OCI-LY7 (cell line): ENCODE results near the gene SNCAIP. TPM values are rescaled to one million over a fixed set of nuclear protein-coding genes. Genes with fewer than 3 reads are reported as not detected.
A peak's percentile ranks its signal among the peaks of the same experiment; 100 is the strongest.

Experiments
- BruUV-seq: library from RNA; stranded (reverse); fragments of 400-500 nt; replicated peaks from 2 replicates; lab custom pipeline; 2021; lab: Mats Ljungman, UMichigan
- CTCF ChIA-PET: fragments of 300-600 bp; sonication (Branson Sonifier 250); formaldehyde crosslinking; loops from one replicate; lab custom pipeline; 2022; ENCODE audit warnings: antibody characterized with exemption; ENCODE audit not compliant: unreplicated experiment; lab: Charles Lee
- POLR2A ChIA-PET: fragments of 300-600 bp; sonication (Branson Sonifier 250); formaldehyde crosslinking; loops from one replicate; lab custom pipeline; 2022; ENCODE audit warnings: antibody characterized with exemption; lab: Charles Lee
- DNase-seq: peaks from one replicate; pipeline ENCODE4 v3.0.0-alpha.2; 2015; ENCODE audit warnings: low spot score
- H2AFZ ChIP-seq: fragments of 200-600 bp; sonication (generic), shearing (Covaris generic); 2 replicates; pipeline ENCODE4 v1.6.1; 2014; ENCODE audit warnings: mild to moderate bottlenecking, antibody characterized with exemption, low read length, moderate library complexity
- H3K27ac ChIP-seq: fragments of 200-600 bp; sonication (generic); 2 replicates; pipeline ENCODE4 v1.5.1; 2014; ENCODE audit warnings: mixed run types, low read depth, mild to moderate bottlenecking, moderate library complexity, low read length, inconsistent platforms; ENCODE audit not compliant: poor library complexity, severe bottlenecking
- H3K36me3 ChIP-seq: fragments of 200-600 bp; sonication (generic); 2 replicates; pipeline ENCODE4 v1.6.1; 2014; ENCODE audit warnings: mild to moderate bottlenecking, antibody characterized with exemption, low read length, moderate library complexity, mixed read lengths; ENCODE audit not compliant: insufficient read depth
- H3K4me1 ChIP-seq: fragments of 200-600 bp; sonication (generic); 2 replicates; pipeline ENCODE4 v1.5.1; 2014; ENCODE audit warnings: mild to moderate bottlenecking, low read length; ENCODE audit not compliant: insufficient read depth, poor library complexity, severe bottlenecking
- H3K4me2 ChIP-seq: fragments of 200-600 bp; sonication (generic); 2 replicates; pipeline ENCODE4 v1.6.1; 2014; ENCODE audit warnings: mild to moderate bottlenecking, low read length
- H3K4me3 ChIP-seq: fragments of 200-600 bp; sonication (generic); 2 replicates; pipeline ENCODE4 v1.5.1; 2014; ENCODE audit warnings: mild to moderate bottlenecking, low read depth, low read length; ENCODE audit not compliant: poor library complexity, severe bottlenecking
- H3K79me2 ChIP-seq: fragments of 200-600 bp; sonication (generic); 2 replicates; pipeline ENCODE4 v1.6.1; 2016; ENCODE audit warnings: low read depth, mild to moderate bottlenecking, low read length, moderate library complexity, mixed read lengths; ENCODE audit not compliant: insufficient read depth
- H3K9me2 ChIP-seq: fragments of 200-600 bp; sonication (generic); 2 replicates; pipeline ENCODE4 v1.6.1; 2016; ENCODE audit warnings: mild to moderate bottlenecking, low read length, mixed read lengths; ENCODE audit not compliant: insufficient read depth
- H3K9me3 ChIP-seq: fragments of 200-600 bp; sonication (generic); 2 replicates; pipeline ENCODE4 v1.6.1; 2014; ENCODE audit warnings: mild to moderate bottlenecking, mixed run types, low read length, mixed read lengths
- H4K20me1 ChIP-seq: fragments of 200-600 bp; sonication (generic); 2 replicates; pipeline ENCODE4 v1.6.1; 2014; ENCODE audit warnings: mild to moderate bottlenecking, antibody characterized with exemption, low read length, moderate library complexity, mixed read lengths; ENCODE audit not compliant: insufficient read depth
- EZH2phosphoT487 ChIP-seq: fragments of 200-600 bp; sonication (generic); IDR thresholded peaks from 2 replicates; pipeline ENCODE4 v1.6.1; 2018; ENCODE audit warnings: low read depth, borderline replicate concordance, mild to moderate bottlenecking, mixed run types, antibody characterized with exemption, low read length, moderate library complexity, mixed read lengths
- intact Hi-C: fragments of 100-400 bp; cut with micrococcal nuclease; formaldehyde crosslinking; loops from one replicate; pipeline ENCODE4 v1.10.0; 2022; ENCODE audit not compliant: unreplicated experiment
- total RNA-seq, 2 experiments: library from RNA; depleted of rRNA in 1 of 2; stranded (reverse); fragments of >200 nt in 1 of 2; shearing (Covaris generic) in 1 of 2; gene quantifications; 2 replicates each; pipeline ENCODE4 v1.2.3, GENCODE V29; 2014 to 2022
- TF ChIP-seq, protein P1 (sequence below): fragments of 200-600 bp; sonication (generic); conservative IDR thresholded peaks from 2 replicates; pipeline ENCODE4 v1.5.1; 2014; ENCODE audit warnings: mild to moderate bottlenecking, antibody characterized with exemption, low read length, moderate library complexity, mixed read lengths

SNCAIP gene
- total RNA-seq, 2 experiments from 2014 or later, result not detected

DNA sequence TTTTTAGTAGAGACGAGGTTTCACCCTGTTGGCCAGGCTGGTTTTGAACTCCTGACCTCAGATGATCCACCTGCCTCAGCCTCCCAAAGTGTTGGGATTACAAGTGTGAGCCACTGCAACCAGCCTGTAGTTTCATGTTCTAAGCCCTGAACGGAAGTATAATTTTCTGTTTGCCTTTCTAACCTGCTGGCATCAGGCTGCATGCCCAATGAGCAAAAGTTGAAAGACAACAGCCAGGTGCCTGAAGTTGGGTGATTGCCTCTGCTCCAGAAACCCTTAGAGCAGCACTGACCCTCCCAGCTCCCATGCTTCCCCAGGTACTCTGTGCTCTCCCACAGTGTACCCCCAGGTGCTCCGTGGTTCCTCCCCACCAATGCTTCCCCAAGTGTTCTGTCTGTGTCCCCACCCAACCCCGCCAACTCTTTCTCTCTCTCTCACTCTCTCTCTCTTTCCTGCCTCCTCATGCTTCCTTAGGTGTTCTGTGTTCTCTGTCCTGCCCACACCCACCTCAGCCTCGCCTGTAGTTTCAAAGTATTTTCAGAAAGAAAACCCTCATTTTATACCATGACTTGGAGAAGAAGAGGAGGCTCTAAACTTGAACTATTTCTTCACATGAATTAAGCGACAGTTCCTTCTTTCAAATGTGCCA is 145.3 kb downstream of the SNCAIP start:
- Histone ChIP-seq H3K36me3 (no peaks in the 10 kb centered on the region), H3K9me3 (no peaks in the 10 kb centered on the region), H3K79me2 (no peaks in the 10 kb centered on the region), H3K27ac (no peak overlapping the region), H3K4me2 (no peak overlapping the region), H3K4me3 (no peak overlapping the region), H3K9me2 (no peaks in the 10 kb centered on the region), H4K20me1 (no peaks in the 10 kb centered on the region), H3K4me1 (no peaks in the 10 kb centered on the region), H2AFZ (no peak overlapping the region)
- POLR2A ChIA-PET, result no interaction called here
- no TSS peak for BruUV-seq
- CTCF ChIA-PET, result no interaction called here
- no peak for TF ChIP-seq EZH2phosphoT487
- TF ChIP-seq, protein P1, sequence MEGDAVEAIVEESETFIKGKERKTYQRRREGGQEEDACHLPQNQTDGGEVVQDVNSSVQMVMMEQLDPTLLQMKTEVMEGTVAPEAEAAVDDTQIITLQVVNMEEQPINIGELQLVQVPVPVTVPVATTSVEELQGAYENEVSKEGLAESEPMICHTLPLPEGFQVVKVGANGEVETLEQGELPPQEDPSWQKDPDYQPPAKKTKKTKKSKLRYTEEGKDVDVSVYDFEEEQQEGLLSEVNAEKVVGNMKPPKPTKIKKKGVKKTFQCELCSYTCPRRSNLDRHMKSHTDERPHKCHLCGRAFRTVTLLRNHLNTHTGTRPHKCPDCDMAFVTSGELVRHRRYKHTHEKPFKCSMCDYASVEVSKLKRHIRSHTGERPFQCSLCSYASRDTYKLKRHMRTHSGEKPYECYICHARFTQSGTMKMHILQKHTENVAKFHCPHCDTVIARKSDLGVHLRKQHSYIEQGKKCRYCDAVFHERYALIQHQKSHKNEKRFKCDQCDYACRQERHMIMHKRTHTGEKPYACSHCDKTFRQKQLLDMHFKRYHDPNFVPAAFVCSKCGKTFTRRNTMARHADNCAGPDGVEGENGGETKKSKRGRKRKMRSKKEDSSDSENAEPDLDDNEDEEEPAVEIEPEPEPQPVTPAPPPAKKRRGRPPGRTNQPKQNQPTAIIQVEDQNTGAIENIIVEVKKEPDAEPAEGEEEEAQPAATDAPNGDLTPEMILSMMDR, result no peak
- intact Hi-C loops, result no loop called here
- DNase-seq, result no peak

DNA sequence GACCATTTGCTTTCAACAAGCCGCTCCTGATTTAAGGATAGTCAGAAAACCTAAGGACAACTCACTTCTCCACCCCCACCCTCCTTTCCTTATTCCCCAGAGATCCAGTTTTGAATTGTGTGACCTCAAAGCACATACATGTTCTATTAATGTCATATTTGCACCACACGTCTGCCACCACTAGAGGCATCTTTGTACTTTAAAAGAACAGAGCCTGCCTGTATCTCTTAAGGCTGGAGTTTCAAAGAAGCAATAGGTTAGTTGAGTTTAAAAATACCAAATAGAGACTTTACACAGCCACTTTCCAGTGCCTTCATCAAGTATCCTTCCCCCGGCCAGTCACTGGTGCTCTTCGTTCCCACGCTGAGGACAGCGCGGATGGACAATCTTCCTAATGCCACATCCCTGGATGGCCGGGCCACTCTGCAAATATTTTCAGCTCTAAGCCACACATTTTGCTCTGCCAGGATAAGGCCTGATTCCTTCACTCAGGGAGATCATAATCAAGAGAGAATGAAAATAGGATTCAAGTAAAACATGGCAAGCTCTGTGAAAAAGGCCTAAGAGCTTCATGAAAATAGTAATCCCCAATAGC is 146.3 kb downstream of the SNCAIP start:
- H3K4me3 ChIP-seq, result no peak overlapping the region
- H3K36me3 ChIP-seq, result no peaks in the 10 kb centered on the region
- no TSS peak for BruUV-seq
- POLR2A ChIA-PET, result no interaction called here
- no peaks in the 10 kb centered on the region for H3K79me2 ChIP-seq
- CTCF ChIA-PET, result no interaction called here
- peak; percentile 25 for DNase-seq
- H3K9me3 ChIP-seq, result no peaks in the 10 kb centered on the region
- H2AFZ ChIP-seq, result no peak overlapping the region
- no peak overlapping the region for H3K27ac ChIP-seq
- no peak overlapping the region for H3K4me2 ChIP-seq
- no peaks in the 10 kb centered on the region for H3K9me2 ChIP-seq
- TF ChIP-seq, protein P1, result peak; percentile 79
- TF ChIP-seq EZH2phosphoT487, result no peak
- no peaks in the 10 kb centered on the region for H3K4me1 ChIP-seq
- no peaks in the 10 kb centered on the region for H4K20me1 ChIP-seq
- intact Hi-C loops, result no loop called here

DNA sequence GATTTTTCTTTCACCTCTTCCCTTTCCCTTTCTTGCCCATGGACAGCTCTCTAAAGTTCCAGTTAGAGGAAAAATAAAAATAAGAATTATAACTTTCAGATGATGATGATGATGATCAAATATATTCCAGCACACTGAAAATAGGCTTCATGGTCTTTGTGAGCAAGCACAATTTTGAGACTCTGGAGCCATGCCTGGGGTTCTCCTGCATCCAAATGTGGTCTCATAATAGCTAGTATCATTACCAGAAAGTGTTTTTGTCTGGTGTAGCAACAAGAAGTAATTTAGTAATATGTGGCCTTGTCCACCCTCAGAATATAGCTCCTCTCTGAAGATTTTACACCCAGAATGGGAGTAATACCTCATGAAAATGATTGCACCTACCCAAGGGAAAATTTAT is 150.4 kb downstream of the SNCAIP start:
- H3K27ac ChIP-seq, result no peak overlapping the region
- no TSS peak for BruUV-seq
- H3K4me1 ChIP-seq, result no peaks in the 10 kb centered on the region
- H3K4me2 ChIP-seq, result no peak overlapping the region
- H3K9me3 ChIP-seq, result no peaks in the 10 kb centered on the region
- no peak overlapping the region for H2AFZ ChIP-seq
- POLR2A ChIA-PET, result interaction anchor here (0.6 to 1.7 kb wide), 3 partner anchors 20 to 158 kb away, joined by 3 to 4 read pairs (median 3); no protein-coding TSS in a partner anchor
- TF ChIP-seq EZH2phosphoT487, result no peak
- TF ChIP-seq, protein P1, result no peak
- intact Hi-C loops, result no loop called here
- no peak overlapping the region for H3K4me3 ChIP-seq
- H3K9me2 ChIP-seq, result no peaks in the 10 kb centered on the region
- CTCF ChIA-PET, result no interaction called here
- H3K36me3 ChIP-seq, result no peaks in the 10 kb centered on the region
- no peak for DNase-seq
- no peaks in the 10 kb centered on the region for H3K79me2 ChIP-seq
- no peaks in the 10 kb centered on the region for H4K20me1 ChIP-seq
